Measurements from ENCODE around the gene ARHGEF3. TPM values are rescaled to one million over a fixed set of nuclear protein-coding genes. Genes with fewer than 3 reads are reported as not detected.
"Not testable (repeated sequence)": the region's sequence is repeated elsewhere in the genome, so short reads cannot be mapped to it uniquely, and the experiment has no call there.

ARHGEF3 gene
- total RNA-seq, 4 donors from 2014 or later, result 13.0 to 21.9 (median 13.8) TPM

DNA sequence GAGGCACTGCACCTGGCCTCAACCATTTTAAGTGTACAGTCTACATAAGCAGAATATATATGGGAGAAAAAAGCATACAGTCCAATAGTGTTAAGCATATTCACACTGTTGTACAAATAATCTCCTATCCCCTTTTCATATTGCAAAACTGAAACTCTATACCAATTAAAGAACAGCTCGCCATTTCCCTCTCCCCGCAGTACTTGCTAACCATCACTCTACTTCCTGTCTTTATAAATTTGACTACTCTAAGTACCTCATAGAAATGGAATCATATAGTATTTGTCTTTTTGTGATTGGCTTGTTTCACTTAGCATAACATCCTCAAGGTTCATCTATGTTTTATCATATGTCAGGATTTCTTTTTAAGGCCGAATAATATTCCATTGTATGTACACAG, 97.0 kb downstream of the ARHGEF3 start:
- Histone ChIP-seq H3K27ac (no peak overlapping the region), H3K4me3 (no peak overlapping the region), H3K36me3 (no peaks in the 10 kb centered on the region), H3K4me1 (peaks cover 0 to 3% (median 0%) of the 10 kb centered on the region in 4 donors), H3K9me3 (no peaks in the 10 kb centered on the region), H3K27me3 (no peaks in the 10 kb centered on the region)
- WGBS, 2 donors, result 89 to 91% methylated on average over 3 of the region's 3 CpGs
- TF ChIP-seq, protein P1, sequence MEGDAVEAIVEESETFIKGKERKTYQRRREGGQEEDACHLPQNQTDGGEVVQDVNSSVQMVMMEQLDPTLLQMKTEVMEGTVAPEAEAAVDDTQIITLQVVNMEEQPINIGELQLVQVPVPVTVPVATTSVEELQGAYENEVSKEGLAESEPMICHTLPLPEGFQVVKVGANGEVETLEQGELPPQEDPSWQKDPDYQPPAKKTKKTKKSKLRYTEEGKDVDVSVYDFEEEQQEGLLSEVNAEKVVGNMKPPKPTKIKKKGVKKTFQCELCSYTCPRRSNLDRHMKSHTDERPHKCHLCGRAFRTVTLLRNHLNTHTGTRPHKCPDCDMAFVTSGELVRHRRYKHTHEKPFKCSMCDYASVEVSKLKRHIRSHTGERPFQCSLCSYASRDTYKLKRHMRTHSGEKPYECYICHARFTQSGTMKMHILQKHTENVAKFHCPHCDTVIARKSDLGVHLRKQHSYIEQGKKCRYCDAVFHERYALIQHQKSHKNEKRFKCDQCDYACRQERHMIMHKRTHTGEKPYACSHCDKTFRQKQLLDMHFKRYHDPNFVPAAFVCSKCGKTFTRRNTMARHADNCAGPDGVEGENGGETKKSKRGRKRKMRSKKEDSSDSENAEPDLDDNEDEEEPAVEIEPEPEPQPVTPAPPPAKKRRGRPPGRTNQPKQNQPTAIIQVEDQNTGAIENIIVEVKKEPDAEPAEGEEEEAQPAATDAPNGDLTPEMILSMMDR (IDR thresholded peaks at IDR 0.05), result no peak
- TF ChIP-seq POLR2A (IDR thresholded peaks at IDR 0.05) (no peak), EP300 (IDR thresholded peaks at IDR 0.05) (no peak)
- DNase-seq (ENCODE audit: low spot score in 2 of 2), result no peak

DNA sequence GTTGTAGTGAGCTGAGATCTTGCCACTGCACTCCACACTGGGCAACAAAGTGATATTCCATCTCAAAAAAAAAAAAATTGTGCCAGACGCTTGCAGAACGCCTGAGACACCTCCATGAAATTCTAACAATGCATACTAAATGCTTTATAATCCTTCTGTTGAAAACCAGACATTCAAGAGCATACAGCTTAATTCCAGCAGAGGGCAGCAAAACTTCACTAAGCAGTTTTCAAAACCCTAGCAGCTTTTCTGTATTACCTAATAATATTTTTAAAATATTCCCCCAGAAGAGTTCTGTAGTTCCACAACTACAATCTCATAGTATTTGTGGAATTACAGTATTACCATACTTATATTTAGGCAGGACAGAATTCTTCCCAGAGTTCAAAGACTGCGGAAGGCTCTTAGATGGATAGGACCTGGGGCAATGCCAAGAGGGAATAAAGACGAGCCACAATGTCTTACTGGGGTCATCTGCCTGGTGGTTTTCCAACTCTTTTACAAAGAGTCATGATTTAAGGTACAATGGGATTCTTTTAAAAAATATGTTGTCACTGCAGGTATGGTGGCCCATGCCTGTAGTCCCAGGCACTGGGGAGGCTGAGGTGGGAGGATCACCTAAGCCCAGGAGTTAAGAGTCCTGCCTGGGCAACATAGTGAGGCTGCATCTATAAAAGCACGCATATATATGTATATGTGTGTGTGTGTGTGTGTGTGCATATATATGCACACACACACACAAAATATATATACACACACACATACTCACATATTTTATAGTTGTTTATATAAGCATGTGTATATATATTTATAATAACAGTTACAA, 99.0 kb downstream of the ARHGEF3 start:
- Histone ChIP-seq H3K27ac (no peak overlapping the region), H3K36me3 (no peaks in the 10 kb centered on the region), H3K27me3 (no peaks in the 10 kb centered on the region), H3K4me3 (no peak overlapping the region), H3K4me1 (peaks cover 0 to 3% (median 0%) of the 10 kb centered on the region in 4 donors), H3K9me3 (no peaks in the 10 kb centered on the region)
- peak in 1 of 2 donors; percentile 84 for DNase-seq (ENCODE audit: low spot score in 2 of 2)
- no peak for TF ChIP-seq EP300 (IDR thresholded peaks at IDR 0.05)
- TF ChIP-seq, protein P1 (IDR thresholded peaks at IDR 0.05), result peak; percentile 76 to 90 (median 82)
- 24 to 31% methylated on average over 5 of the region's 5 CpGs for WGBS, 2 donors

DNA sequence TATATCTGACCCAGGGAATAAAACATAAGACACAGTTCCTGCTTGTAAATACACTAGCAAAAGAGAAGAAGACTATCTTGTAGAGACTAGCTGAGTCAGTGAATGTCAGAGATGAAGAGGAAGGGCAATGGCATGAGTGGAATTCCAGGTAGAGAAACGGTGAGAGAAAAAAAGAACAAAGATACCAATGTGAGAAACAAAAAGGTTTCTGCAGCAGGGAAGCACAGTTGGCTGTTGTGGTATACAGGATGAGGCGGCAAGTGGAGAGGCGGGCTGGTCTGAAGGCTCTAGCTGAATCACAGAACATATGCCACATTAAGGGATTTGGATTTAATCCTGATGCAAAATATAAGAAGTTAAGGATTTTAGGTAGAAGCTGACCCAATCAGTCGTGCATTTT, 101.6 kb downstream of the ARHGEF3 start:
- no peaks in the 10 kb centered on the region for H3K36me3 ChIP-seq
- TF ChIP-seq EP300 (IDR thresholded peaks at IDR 0.05) (no peak), POLR2A (IDR thresholded peaks at IDR 0.05) (no peak)
- TF ChIP-seq, protein P1 (IDR thresholded peaks at IDR 0.05), result no peak
- H3K9me3 ChIP-seq, result no peaks in the 10 kb centered on the region
- 65 to 69% methylated on average over 4 of the region's 4 CpGs for WGBS, 2 donors
- no peak overlapping the region for H3K27ac ChIP-seq
- H3K4me3 ChIP-seq, result no peak overlapping the region
- no peaks in the 10 kb centered on the region for H3K27me3 ChIP-seq
- peaks cover 0 to 3% (median 0%) of the 10 kb centered on the region in 4 donors for H3K4me1 ChIP-seq
- DNase-seq (ENCODE audit: low spot score in 2 of 2), result no peak

DNA sequence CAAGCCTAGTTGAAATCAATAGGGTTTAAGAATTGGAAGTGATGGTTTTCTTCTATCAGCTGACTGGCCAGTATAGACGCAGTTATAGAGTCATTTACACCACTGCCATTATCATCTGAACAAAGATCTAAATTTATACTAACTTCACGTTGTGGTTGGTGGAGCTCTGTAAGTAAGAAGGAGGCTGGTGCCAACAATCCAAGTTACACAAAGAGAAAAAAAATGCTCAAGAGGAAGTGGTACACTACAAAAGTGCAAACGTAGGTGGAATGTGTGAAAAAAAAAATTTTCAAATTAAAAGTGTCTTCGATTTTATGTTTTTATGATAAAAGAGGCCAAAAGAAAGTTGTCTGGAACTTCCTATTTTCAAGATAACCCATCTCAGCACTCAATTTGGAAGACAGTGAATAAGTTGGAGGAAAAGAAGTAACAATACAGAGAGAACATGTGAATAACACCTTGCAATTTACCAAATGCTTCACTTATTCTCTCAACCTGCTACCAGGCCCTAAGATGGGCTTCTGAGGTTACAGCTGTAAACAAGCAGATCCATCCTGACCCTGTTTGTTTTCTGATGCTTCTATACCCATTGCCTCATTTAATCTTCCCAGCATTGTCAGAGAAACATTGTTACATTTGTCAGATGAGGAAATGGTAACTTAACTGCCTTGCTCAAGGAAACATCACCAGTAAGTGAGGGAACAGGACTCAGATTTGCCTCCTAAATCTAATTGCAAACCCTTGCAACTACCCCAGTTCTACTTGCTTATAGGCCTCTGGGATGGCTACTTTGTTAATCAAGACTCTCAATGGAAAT, 106.7 kb downstream of the ARHGEF3 start:
- Histone ChIP-seq H3K4me3 (no peak overlapping the region), H3K4me1 (no peaks in the 10 kb centered on the region), H3K9me3 (no peaks in the 10 kb centered on the region), H3K27me3 (no peaks in the 10 kb centered on the region), H3K36me3 (no peaks in the 10 kb centered on the region), H3K27ac (no peak overlapping the region)
- no peak for TF ChIP-seq POLR2A (IDR thresholded peaks at IDR 0.05)
- no peak for DNase-seq (ENCODE audit: low spot score in 2 of 2)
- WGBS, 2 donors, result 58 to 59% methylated on average over 4 of the region's 4 CpGs

DNA sequence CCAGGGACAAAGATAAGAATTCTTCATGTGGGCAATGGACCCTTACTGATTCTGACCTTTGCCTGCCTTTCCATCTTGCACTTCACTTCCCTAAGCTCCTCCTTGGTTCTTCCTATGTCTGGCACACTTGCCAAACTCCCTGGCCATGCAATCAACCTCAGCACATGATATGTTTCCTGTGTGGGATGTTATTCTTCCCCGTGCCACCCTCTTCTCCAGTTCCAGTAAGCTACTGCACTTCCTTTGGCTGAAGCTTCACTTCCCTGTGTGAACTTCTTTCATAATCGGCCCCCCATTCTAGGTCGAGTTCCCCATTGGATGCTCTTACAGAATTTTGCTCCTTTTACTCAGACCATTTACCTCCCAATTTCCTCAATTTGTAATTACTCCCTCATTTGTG, 108.0 kb downstream of the ARHGEF3 start:
- WGBS, 2 donors, result 75 to 77% methylated on average over 3 of the region's 3 CpGs
- Histone ChIP-seq H3K27me3 (no peaks in the 10 kb centered on the region), H3K36me3 (no peaks in the 10 kb centered on the region), H3K27ac (no peak overlapping the region), H3K4me3 (no peak overlapping the region), H3K9me3 (no peaks in the 10 kb centered on the region), H3K4me1 (no peaks in the 10 kb centered on the region)
- peak in 1 of 2 donors; percentile 49 for DNase-seq (ENCODE audit: low spot score in 2 of 2)
- TF ChIP-seq EP300 (IDR thresholded peaks at IDR 0.05), result peak in 1 of 2 donors; percentile 81
- TF ChIP-seq, protein P1 (IDR thresholded peaks at IDR 0.05), result no peak
- no peak for TF ChIP-seq POLR2A (IDR thresholded peaks at IDR 0.05)

DNA sequence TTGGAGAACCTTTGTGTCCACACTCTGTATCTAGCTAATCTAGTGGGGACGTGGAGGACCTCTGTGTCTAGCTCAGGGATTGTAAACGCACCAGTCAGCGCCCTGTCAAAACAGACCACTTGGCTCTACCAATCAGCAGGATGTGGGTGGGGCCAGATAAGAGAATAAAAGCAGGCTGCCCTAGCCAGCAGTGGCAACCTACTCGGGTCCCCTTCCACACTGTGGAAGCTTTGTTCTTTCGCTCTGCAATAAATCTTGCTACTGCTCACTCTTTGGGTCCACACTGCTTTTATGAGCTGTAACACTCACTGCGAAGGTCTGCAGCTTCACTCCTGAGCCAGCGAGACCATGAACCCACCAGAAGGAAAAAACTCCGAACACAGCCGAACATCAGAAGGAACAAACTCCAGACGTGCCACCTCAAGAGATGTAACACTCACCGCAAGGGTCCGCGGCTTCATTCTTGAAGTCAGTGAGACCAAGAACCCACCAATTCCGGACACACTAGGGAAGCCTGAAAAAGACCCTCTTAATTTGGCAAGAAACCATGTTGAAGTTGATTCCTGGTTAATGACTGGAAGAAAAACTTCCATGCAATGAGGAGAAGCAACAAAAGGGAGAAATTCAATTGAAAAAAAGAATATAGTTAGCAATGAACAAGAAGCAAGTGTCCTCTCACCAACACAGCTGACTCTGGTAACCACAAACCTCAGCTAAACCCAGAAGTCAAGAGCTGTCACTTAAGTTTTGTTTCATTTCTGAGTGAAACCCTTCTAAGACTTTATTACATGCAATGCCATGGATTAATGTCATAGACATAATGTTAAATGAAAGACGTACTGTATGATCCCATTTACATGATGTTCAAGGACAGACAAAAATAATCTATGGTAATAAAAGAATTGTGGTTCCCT, 109.0 kb downstream of the ARHGEF3 start:
- DNase-seq (ENCODE audit: low spot score in 2 of 2); H3K36me3 ChIP-seq; H3K9me3 ChIP-seq; H3K27ac ChIP-seq; H3K4me1 ChIP-seq; H3K27me3 ChIP-seq; H3K4me3 ChIP-seq: not testable (repeated sequence)
- WGBS, 2 donors, result 70 to 71% methylated on average over 15 of the region's 15 CpGs

DNA sequence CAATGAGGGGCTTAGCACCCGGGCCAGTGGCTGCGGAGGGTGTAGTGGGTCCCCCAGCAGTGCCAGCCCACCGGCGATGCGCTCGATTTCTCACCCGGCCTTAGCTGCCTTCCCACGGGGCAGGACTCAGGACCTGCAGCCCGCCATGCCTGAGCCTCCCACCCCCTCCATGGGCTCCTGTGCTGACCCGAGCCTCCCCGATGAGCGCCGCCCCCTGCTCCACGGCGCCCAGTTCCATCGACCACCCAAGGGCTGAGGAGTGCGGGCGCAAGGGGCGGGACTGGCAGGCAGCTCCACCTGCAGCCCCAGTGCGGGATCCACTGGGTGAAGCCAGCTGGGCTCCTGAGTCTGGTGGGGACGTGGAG, 109.8 kb downstream of the ARHGEF3 start:
- not testable (repeated sequence) for H3K9me3 ChIP-seq; H3K27ac ChIP-seq; H3K27me3 ChIP-seq; H3K36me3 ChIP-seq; DNase-seq (ENCODE audit: low spot score in 2 of 2); H3K4me3 ChIP-seq; H3K4me1 ChIP-seq
- 96 to 97% methylated on average over 5 to 16 of the region's 21 CpGs for WGBS, 2 donors
